HG02970 (cell line): Measurements from ENCODE around the gene KCTD17.

ENCODE experiments used
- ATAC-seq: cut with Tn5 transposase; IDR thresholded peaks from one replicate; pipeline ENCODE4 v1.9.1; 2021; ENCODE audit warnings: mild to moderate bottlenecking, moderate library complexity, moderate number of reproducible peaks; ENCODE audit not compliant: unreplicated experiment, low FRiP score

KCTD17 gene

DNA sequence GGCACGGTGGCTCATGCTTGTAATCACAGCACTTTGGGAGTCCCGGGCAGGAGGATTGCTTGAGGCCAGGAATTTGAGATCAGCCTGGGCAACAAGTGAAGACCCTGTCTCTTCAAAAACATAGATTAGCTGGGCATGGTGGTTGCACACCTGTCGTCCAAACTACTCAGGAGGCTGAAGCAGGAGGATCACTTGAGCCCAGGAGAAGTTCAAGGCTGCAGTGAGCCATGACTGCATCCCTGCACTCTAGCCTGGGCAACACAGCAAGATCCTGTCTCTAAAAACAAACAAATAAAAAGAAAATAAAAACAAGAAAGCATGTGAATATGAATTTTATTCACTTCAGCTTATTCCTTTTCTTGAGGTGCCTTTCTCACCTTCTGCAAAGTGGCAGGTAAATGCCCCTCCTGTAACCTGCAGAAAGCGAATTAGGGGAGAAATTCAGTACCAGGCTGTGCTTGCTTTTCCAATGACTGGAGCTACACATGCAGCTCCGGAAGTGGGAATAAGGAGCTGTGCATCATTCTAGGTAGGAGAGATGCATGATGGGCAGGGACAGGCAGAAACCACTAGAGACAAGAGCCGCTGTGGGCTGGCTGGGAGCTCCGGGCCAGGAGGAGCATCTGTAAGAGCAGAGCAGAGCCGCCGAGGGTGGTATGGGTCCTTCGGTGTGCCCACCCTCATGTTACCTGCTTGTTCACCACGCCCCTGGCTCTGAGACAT lies 14.7 kb upstream of the KCTD17 start:
- ATAC-seq: no peak

DNA sequence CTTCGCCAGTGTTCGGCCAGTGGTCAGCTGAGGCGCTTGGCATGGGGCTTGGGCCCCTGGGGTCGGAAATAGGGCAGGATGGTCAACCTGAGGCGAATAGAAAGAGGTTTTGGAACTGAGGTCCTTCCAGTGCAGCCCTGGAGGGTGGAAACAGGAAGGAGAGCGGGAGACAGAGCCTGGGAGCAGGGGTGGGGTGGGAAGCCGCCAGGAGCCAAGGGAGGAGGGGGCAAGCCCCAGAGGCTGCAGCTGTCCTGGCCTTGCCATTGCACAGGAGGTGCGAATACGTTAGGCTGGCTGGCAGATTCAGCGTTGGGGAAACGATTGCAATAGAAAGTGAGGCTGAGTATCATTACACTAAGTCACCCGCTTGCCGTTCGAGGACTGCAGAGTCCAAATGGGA lies 13.9 kb upstream of the KCTD17 start:
- no peak for ATAC-seq

DNA sequence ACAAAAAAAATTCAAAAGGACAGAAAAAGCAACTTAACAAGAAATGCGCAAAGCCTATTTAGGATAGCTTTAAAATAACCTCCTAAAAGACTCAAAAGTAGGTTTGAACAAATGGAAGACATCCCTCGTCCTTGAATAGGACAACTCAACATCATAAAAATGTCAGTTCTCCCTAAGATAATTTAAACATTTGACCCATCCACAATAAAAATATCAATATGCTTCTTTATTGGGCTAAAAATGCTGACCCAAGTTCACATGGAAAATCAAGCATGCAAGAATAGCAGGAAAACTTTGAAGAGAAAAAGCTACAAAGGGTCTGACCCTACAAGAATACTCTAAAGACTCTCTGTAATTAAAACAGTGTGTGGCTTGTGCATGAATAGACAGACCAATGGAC lies 12.1 kb upstream of the KCTD17 start:
- ATAC-seq: no peak

DNA sequence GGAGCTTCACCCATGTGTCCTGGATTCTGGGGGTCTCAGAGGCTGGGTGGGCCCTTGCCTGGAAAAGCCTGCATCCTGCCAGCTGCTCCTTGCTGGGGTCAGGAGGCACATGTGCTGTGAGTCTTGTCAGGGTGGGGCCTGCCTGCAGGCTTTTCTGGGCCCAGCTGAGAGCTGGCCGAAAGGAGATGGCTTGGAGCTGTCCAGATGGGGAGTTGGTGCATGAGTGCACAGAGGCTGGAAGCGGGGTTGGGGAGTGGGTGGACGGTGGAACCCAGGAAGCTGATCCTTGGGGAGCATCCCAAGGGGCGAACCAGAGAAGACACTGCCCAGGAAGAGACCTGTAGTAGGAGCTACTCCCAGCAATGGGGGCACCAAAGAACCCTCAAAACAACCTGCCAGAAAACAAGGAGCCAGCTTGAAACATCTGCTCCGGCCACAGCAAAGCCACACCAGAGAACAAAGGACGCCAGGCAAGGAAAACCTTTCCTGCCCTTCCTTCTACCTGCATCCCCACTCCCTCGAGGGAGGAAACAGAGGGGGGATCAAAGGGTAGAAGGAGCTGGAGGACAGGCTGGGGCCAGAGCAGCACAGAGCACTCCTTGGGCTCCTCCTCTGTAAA lies 8.2 kb upstream of the KCTD17 start:
- ATAC-seq: no peak

DNA sequence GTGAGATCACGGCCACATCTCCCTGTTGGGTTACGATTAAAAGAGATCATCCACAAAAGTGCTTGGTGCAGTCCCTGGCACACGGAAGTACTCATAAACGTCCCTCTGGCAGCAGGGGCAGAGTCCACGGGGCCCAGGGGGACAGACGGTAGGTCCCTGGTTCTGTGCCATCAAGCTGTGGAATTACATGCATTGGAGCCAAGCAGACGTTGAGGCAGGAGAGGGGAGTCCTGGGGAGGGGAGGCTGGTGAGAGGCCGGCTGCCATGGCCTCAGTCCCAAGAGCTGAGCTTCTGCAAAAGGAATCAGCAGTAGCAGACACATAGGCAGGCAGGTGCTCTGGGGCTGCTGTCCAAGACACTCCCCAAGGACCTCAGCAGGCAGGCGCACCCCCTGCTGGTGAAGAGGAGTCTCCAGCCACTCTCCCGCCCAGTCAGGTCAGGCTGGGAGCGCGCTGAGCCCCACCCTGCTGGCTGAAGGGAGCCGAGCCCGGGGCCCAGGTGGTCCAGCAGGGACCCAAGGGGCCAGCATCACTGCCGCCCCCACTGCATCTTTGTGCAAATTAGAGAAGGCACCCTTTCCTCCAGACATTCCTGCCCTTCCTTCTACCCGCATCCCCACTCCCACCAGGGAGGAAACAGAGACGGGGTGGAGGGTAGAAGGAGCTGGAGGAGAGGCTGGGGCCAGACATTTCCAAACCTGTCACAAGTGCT lies 7.6 kb upstream of the KCTD17 start:
- no peak for ATAC-seq

DNA sequence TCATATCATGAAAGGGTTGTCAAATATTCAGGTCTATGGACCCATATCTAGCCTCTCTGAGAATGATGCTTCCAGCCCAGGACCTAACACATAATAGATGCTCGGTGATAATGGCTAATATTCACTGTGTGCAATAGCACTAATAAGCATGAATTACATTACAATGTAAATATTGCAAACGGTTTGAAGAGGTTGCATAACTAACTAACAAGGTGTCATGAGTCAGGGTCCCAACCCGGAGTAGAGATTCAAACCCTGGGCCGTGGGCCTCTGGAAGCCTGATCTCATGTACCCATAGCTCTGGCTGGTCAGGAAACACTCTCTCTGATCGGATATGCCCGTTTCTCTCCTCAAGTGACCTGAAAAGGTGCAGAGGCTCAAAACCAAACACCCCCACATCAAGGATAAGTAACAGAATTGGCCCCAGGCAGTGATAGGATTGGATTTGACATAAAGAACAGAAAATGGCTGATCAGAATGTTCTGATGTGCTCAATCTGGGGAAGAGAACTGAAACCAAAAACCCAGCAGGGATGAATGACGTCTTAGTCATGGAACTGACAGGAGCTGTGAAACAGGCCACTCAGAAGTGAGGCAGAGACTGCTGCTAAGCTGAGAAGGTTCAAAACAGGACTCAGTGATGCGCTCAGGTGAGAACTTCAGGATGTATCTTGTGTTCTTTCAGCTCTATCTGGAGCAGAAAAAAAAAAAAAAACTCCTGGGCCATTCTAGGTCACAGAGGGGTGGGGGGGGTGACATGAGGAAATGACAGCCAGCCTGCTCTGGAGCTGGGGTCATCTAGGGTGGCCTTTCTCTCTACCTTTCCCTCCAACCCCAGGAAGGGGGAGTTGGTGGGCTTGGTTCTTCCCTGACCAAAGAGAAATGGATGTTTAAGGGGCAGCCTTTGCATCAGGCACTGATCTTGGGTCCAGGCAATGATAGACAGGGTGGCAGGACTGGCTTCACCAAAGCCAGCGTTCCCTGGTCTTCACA lies 6.6 kb upstream of the KCTD17 start:
- ATAC-seq: no peak

DNA sequence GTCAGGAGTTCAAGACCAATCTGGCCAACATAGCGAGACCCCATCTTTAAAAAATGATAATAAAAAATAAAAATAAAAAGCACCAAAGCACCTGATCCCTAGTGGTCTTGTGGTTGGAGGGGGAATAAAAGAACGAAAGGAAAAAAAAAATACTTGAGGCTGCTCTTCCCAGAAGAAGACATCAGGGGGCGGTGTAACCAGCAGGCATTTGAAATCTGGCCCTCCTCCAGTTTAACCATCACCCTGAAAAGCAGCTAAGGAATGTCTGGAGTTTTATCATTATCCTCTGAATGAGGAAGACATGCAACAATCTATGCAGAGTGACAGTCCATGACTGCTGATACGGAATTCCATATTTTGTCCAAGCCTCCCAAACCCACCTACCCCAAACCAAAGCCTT lies 5.6 kb upstream of the KCTD17 start:
- no peak for ATAC-seq

DNA sequence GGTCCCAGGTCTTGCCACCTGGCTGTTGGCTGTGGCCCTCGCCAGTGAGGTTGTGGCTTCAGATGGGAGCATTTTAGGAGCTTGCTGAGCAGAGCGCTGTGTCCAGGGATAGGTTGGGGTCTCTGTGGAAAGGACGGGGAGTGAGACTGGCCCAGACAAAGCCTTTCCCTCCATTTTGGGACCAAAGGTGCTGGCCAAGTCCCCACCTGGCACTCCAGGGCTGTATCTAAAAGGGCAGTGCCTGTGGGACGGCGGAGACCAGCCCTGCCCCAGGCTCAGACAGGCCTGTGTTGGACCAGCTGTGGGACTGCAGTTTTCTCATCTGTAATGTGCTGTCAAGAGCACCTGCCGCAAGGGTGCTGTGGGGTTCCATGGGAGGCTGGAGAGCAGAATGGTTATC lies 5.0 kb upstream of the KCTD17 start:
- no peak for ATAC-seq

DNA sequence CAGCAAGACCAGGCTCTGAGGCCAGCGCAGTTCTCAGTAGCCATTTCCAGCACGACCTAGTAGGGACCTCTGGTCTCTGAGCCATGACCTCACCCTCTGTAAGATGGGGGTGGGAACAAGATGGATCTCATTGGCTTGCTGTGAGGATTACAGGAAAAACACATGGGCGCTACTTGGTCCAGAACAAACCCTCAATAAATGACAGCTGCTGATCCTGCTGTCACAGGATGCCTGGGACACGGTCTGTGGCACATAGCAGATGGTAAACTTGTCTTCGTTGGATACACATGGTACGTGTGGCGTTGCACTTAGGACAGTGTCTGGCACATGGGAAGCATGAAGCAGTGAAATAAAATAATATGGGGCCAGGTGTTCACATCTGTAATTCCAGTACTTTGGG lies 4.5 kb upstream of the KCTD17 start:
- ATAC-seq: no peak

DNA sequence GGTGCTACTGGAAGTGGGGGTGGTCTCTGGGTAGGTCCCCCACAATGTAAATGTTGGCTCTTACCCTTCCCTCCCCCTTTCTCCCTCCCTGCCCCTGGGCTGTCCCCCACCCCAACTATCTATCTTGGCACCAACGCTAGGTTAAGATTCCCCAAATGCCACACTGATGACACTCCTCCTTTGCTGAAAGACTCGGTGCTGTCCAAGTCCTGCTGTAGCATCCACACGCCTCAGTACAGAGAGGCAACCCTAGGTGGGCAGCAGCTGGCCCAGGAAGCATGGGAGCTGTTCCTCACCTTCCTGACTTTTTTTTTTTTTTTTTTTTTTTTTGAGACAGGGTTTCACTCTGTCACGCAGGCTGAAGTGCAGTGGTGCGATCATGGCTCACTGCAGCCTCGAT lies 3.4 kb upstream of the KCTD17 start:
- ATAC-seq: no peak

DNA sequence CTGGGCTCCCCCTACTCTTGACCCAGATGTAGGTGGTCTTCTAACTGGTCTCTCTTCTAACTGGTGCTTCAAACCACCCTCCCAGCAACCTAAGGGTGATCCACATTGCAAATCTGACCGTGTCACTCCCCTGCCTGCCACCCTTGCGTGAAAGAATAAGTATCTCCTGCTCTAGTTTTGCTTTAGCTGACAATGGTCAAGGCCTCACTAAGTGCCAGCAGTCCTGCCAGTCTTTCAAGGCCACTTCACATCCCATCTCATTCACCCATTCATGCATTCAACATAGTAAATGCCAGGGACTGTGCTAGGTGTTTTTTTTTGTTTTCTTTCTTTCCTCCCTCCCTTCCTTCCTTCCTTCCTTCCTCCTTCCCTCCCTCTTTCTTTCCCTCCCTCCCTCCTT lies 2.3 kb upstream of the KCTD17 start:
- no peak for ATAC-seq

DNA sequence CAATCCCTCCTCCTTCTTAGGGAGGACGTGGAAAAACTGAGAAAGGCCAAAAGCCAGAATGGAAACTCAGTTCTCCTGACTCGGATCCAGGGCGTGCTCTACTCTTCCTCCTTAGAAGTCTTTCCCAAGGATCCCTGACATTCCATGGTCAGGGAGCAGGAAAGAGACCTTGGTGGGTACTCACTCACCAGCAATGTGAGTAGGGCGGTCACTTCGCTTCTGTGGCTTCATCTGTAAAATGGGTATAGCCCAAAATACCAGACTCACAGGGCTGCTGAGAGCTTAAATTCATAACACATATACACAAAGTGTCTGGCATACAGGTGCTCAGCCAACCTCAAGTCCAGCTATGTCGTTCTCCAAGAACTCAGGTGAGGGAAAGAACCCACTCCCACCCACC lies 629 bp upstream of the KCTD17 start:
- ATAC-seq: no peak

DNA sequence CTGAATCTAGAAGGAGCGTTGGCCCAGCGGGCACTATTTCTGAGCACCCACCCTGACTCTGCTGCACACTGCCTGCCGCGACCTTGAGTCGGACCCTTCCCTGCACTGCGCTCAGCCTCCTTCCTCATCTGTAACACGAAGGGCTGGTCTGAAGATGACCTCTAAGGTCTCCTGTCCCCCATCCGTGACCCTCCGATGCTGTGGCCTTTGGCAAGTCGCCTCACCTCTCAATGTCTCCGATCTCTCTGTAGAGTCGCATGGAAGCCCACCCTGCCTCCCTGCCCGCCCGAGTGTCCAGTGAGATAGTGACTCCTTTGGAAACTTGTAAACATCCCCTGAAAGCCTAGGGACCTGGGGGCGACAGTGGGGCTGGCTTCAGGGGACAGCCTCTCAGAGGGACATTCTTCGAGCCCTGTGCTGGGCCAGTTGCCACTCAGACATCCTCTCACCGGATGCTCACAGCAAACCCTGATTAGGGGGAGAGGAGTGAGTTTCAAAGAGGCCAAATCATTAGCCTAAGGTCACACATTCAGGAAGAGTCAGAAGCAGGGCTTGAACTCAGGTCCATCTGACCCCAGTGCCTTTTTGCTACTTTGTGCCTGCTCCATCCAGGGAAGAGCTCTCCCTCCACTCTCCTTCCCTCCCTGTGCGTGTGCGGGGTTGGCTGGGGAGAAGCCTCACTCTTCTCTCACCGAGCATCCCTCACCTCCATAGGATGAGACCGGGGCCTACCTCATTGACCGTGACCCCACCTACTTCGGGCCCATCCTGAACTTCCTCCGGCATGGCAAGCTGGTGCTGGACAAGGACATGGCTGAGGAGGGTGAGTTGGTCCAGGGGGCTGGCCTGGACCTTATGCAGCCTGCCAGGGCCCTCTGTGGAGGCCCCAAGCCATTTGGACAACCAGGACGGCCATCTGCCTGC lies 1.1 kb downstream of the KCTD17 start:
- ATAC-seq: no peak

DNA sequence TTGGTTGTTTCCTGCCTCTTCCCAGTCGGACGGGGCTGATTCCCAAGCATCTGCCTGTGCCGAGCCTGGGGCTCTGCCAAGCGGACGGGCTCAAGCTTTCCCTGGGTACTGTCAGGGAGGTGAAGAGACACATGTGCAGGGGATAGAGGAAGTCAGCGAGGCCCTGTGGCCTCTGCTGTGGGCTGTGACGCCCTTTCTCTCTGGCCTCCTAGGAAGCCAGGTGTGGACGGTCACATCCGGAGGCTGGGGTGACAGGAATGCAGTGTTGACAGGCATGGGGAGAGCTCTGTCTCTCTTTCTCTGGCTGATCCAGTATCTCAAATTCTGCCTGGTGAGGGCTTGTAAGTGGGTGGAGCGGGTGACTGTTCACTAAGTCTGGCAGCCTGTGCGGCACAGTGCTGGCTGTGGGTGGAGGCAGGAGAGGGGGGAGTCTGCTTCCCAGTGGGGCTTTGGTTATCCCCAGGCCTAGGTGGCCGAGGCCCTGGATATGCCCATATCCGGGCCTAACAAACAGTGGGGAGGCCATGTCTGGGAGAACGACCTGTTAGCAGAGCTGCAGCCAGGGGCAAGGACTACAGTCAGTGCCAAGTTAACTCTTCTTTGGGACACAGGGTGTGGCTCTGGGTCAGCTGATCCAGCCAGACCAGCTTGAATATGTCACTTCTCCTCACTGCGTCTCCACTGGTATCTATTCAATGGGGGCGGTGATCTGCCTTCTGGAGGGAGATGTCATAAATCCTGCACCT lies 1.9 kb downstream of the KCTD17 start:
- no peak for ATAC-seq

DNA sequence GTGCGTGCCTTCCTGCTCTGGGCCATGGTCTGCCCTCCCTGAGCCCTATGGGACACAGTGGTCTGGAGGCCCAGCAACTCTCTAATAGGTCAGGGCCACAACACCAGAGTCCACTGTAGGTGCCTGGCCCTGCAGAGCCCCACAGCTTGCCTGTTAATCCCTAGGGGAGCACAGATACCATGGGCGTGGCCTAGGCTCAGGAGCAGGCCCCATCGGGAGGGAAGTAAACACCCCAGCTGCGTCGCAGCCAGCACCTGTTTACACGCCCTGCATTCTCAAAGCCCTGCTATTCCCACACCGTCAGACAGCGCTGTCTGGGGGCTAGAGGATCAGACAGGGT lies 2.5 kb downstream of the KCTD17 start:
- no peak for ATAC-seq

DNA sequence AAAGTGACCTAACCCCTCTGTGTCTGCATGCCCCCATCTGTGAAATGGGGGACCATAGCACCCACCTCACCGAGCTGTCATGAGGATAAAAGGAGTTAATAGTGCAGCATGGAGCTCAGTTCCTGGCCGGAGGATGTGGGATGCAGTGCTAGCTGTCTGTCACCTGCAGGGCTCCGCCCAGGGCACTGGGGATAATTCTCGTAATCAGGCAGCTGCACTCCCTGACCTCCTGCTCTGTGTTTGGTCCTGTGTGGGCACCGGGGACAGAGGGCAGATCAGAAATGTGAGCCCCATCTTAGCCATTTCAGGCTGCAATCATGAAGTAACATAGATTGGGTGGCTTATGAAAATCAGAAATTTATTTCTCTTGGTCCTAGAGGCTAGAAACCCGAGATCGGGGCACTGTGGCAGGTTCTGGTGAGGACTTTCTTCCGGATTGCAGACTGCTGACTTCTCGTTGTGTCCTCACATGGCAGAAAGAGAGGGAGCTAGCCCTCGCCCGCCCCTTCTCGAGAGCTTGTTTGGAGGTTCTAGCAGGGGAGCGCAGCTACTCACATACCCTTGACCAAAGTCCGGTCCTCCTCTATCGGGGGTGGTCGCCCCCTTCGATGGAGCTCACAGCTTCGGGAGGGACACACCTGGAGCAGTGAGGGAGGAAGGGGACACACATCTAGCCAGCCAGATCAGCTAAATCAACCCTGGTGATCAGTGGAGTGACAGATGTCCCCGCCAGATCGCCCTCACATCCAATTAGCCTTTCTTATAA lies 3.2 kb downstream of the KCTD17 start:
- ATAC-seq: no peak

DNA sequence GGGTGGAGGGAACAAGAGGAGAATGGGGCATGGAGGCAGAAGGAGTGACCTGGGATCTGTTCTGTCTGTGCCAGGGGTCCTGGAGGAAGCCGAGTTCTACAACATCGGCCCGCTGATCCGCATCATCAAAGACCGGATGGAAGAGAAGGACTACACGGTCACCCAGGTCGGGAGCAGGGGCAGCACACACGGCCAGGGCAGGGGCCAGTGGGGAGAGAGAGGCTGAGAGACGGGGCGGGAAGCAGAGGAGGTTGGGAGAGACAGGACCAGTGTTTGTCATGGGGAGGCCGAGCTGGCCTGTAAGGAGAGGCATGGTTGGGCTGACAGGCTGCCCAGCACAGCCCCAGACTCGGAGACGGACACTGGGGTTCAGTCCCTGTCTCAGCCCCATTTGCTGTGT lies 4.7 kb downstream of the KCTD17 start:
- ATAC-seq: no peak

DNA sequence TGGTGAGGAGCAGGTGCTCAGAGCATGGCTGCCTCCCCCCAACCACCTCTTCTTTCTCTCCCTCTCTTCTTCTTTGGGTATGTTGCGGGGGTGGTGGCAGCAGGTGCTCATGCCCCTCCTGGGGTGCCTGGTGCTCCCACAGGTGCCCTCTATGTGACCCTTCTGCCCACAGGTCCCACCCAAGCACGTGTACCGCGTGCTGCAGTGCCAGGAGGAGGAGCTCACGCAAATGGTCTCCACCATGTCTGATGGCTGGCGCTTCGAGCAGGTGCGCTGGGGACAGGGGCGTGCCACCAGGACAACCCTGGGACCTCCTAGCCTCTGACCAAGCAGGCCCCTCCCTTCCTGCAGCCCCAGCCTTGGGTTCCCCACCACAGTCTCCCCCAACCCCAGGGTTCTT lies 5.7 kb downstream of the KCTD17 start:
- no peak for ATAC-seq
